ENCODE measurements around the gene MFRP.

DNA sequence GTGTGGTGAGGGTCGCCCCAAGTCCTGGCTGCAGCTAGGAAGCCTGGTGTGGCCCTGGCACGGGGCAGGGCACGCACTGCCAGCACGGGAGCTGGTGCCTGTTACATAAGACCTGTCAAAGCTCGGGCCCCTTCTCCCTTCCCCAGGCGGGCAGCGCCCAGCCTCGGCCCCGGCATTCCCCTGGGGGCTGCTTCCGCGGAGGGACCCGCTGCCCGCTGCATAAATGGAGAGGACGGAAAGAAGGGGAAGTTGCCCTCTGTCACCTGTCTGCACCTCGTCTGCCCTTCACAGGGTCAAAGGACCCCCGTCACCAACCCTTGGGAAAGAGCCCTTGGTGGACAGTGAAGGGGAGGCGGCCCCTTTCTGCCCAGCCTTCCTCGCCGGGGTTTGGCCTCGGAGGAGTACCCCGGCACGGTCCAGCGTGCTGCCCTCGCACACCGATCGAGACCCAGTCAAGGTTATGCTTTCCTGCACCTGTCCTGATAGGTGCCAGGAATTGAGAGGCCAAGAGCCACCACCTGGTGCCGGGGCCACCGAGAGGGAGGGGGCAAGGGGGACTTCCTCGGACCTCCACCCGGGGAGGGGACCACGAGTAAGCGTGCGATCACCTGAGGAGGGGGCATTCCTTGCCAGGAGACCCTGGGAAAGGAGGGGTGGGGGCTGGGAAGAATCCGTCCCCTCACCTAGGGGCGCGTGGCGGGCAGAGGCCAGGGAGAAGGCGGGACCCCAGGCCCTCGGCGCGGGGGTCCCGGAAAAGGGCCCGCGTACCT lies 16.8 kb upstream of the MFRP start:
- TF ChIP-seq, protein P1, sequence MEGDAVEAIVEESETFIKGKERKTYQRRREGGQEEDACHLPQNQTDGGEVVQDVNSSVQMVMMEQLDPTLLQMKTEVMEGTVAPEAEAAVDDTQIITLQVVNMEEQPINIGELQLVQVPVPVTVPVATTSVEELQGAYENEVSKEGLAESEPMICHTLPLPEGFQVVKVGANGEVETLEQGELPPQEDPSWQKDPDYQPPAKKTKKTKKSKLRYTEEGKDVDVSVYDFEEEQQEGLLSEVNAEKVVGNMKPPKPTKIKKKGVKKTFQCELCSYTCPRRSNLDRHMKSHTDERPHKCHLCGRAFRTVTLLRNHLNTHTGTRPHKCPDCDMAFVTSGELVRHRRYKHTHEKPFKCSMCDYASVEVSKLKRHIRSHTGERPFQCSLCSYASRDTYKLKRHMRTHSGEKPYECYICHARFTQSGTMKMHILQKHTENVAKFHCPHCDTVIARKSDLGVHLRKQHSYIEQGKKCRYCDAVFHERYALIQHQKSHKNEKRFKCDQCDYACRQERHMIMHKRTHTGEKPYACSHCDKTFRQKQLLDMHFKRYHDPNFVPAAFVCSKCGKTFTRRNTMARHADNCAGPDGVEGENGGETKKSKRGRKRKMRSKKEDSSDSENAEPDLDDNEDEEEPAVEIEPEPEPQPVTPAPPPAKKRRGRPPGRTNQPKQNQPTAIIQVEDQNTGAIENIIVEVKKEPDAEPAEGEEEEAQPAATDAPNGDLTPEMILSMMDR (IDR thresholded peaks at IDR 0.05), result no peak
- TF ChIP-seq ZFX (IDR thresholded peaks at IDR 0.05; ENCODE audit: borderline replicate concordance), result no peak

All from 22Rv1 (cell line).